ENCODE measurements around the gene PPP1R7.
"Not testable (repeated sequence)": the region's sequence is repeated elsewhere in the genome, so short reads cannot be mapped to it uniquely, and the experiment has no call there.

Gene PPP1R7

DNA sequence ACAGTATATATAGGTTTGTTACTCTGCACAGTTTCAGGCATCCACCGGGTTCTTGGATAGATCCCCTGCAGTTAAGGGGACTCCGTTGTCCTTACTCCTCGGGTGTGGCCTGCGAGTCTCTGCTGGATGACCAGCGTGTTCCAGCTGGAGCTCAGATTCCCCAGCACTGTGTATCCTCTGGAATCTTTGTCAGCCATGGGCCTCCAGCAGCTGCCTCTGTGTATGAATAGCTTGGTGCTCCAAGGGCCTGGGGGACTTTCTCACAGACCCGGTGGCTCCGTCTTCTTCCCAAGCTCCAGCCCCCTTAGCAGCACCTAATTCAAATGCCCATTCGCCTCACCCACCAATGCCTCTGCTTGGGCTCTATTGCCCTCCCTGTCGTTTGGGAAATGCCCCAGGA, 44.5 kb downstream of the PPP1R7 start:
- Mint-ChIP-seq H3K4me1 (ENCODE audit: low read depth) (no peaks in the 10 kb centered on the region), H3K9me3 (no peaks in the 10 kb centered on the region), H3K36me3 (ENCODE audit: low read depth) (no peaks in the 10 kb centered on the region), H3K27me3 (no peaks in the 10 kb centered on the region), H3K27ac (no peak overlapping the region), H3K4me3 (no peak overlapping the region)
- intact Hi-C loops (cut with micrococcal nuclease): no loop called here

DNA sequence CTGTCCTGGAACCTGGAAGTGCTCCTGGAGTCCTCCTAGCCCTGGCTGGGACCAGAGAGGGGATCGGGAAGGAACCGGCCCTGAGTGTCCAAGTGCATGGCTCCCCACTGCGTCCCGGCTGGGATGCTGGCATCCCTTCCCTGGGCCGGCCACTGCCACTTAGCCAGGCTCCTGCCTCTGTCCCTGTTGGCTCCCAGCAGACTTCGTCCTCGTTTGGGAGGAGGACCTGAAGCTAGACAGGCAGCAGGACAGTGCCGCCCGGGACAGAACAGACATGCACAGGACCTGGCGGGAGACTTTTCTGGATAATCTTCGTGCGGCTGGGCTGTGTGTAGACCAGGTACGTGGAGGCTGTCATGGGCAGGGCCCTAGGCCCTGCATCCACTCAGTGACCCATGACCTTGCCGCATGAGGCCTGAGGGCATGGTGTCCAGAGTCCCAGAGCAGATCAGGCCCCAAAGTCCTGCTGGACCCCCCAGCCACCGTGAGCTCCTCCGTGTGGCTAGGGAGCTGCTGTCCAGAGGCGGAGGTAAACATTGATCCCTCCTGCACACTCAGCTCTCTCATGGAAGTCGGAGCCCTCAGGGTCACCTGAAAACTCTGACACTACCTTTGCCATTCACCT, 45.4 kb downstream of the PPP1R7 start:
- H3K4me1 Mint-ChIP-seq (ENCODE audit: low read depth): no peaks in the 10 kb centered on the region
- H3K4me3 Mint-ChIP-seq: no peak overlapping the region
- intact Hi-C loops (cut with micrococcal nuclease): no loop called here
- H3K27ac Mint-ChIP-seq: no peak overlapping the region
- H3K36me3 Mint-ChIP-seq (ENCODE audit: low read depth): no peaks in the 10 kb centered on the region
- no peaks in the 10 kb centered on the region for H3K9me3 Mint-ChIP-seq
- H3K27me3 Mint-ChIP-seq: no peaks in the 10 kb centered on the region

GRCh38 chr2:241197246-241197645, 47.0 kb downstream of the PPP1R7 start:
- H3K27me3 Mint-ChIP-seq; H3K27ac Mint-ChIP-seq; H3K4me3 Mint-ChIP-seq; H3K4me1 Mint-ChIP-seq (ENCODE audit: low read depth); intact Hi-C loops (cut with micrococcal nuclease); H3K36me3 Mint-ChIP-seq (ENCODE audit: low read depth); H3K9me3 Mint-ChIP-seq: not testable (repeated sequence)

DNA sequence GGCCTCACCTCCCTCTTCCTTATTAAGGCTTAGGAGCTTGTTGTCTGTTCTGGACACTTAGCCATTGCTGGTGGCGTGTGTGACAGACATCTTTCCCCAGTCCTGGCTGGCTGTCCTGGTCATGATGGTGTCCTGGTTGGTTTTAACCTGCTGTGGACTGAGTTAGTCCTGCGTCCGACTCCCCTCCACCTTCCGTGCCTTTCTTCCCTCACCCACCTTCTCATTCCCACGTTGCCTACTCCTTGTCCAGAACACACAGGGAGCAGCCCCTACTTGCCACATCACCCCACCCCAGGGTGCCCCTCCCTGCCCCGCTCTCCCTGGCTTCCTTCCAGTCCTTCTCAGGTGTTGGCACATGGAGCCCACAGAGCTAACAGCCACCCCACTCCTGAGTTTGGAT, 47.7 kb downstream of the PPP1R7 start:
- H3K4me1 Mint-ChIP-seq (ENCODE audit: low read depth): peaks cover 7% of the 10 kb centered on the region
- no peak overlapping the region for H3K4me3 Mint-ChIP-seq
- H3K36me3 Mint-ChIP-seq (ENCODE audit: low read depth): no peaks in the 10 kb centered on the region
- H3K27ac Mint-ChIP-seq: no peak overlapping the region
- intact Hi-C loops (cut with micrococcal nuclease): no loop called here
- no peaks in the 10 kb centered on the region for H3K27me3 Mint-ChIP-seq
- H3K9me3 Mint-ChIP-seq: no peaks in the 10 kb centered on the region

- Mint-ChIP-seq H3K4me3 (no peak overlapping the region), H3K27ac (no peak overlapping the region), H3K27me3 (no peaks in the 10 kb centered on the region), H3K9me3 (no peaks in the 10 kb centered on the region), H3K4me1 (ENCODE audit: low read depth) (peaks cover 7% of the 10 kb centered on the region), H3K36me3 (ENCODE audit: low read depth) (no peaks in the 10 kb centered on the region)
- intact Hi-C loops (cut with micrococcal nuclease): no loop called here
These were observed 48.4 kb downstream of the PPP1R7 start for GRCh38 chr2:241198381-241199279.

GRCh38 chr2:241199286-241199685, 49.0 kb downstream of the PPP1R7 start:
- Mint-ChIP-seq H3K4me3 (no peak overlapping the region), H3K36me3 (ENCODE audit: low read depth) (no peaks in the 10 kb centered on the region), H3K27me3 (no peaks in the 10 kb centered on the region), H3K9me3 (no peaks in the 10 kb centered on the region), H3K27ac (no peak overlapping the region), H3K4me1 (ENCODE audit: low read depth) (peaks cover 7% of the 10 kb centered on the region)
- intact Hi-C loops (cut with micrococcal nuclease): no loop called here

- H3K4me1 Mint-ChIP-seq (ENCODE audit: low read depth): peaks cover 7% of the 10 kb centered on the region
- H3K4me3 Mint-ChIP-seq: no peak overlapping the region
- H3K36me3 Mint-ChIP-seq (ENCODE audit: low read depth): no peaks in the 10 kb centered on the region
- intact Hi-C loops (cut with micrococcal nuclease): no loop called here
- no peaks in the 10 kb centered on the region for H3K9me3 Mint-ChIP-seq
- H3K27me3 Mint-ChIP-seq: no peaks in the 10 kb centered on the region
- H3K27ac Mint-ChIP-seq: no peak overlapping the region
These were observed 49.9 kb downstream of the PPP1R7 start for GRCh38 chr2:241199897-241200821.

DNA sequence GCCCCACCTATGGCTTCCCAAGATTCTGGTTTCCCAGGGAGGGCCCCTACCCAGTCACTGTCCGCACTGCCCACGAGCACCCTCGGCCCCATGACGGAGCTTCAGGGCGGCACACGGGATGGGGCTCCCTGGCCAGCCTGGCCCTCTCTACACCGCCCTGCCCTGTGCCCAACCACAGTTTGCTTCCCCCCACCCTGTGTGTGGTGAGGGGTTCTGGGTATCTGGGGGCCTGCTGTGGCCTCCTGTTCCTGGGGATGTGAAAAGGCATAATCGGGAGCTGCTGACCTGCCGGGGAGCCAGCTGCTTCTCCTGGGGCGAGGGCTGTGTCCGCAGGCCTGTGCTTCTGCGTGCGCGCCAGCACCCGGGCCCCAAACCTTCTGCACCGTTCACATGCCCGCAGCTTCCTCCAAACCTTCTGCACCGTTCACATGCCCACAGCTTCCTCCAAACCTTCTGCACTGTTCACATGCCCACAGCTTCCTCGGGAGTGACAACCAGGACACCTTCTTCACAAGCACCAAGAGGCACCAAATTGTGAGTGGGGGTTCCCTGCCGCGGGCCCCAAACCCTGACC, 50.6 kb downstream of the PPP1R7 start:
- no peak overlapping the region for H3K27ac Mint-ChIP-seq
- H3K36me3 Mint-ChIP-seq (ENCODE audit: low read depth): no peaks in the 10 kb centered on the region
- no peaks in the 10 kb centered on the region for H3K9me3 Mint-ChIP-seq
- H3K27me3 Mint-ChIP-seq: no peaks in the 10 kb centered on the region
- intact Hi-C loops (cut with micrococcal nuclease): no loop called here
- no peak overlapping the region for H3K4me3 Mint-ChIP-seq
- peaks cover 7% of the 10 kb centered on the region for H3K4me1 Mint-ChIP-seq (ENCODE audit: low read depth)

- H3K9me3 Mint-ChIP-seq: no peaks in the 10 kb centered on the region
- intact Hi-C loops (cut with micrococcal nuclease): no loop called here
These were observed 51.4 kb downstream of the PPP1R7 start for GRCh38 chr2:241201445-241202267.

GRCh38 chr2:241202268-241202585, 52.0 kb downstream of the PPP1R7 start:
- Mint-ChIP-seq H3K27me3 (no peaks in the 10 kb centered on the region), H3K4me1 (ENCODE audit: low read depth) (peaks cover 7% of the 10 kb centered on the region), H3K36me3 (ENCODE audit: low read depth) (no peaks in the 10 kb centered on the region), H3K9me3 (no peaks in the 10 kb centered on the region), H3K27ac (no peak overlapping the region), H3K4me3 (no peak overlapping the region)
- intact Hi-C loops (cut with micrococcal nuclease): no loop called here

More at GRCh38 chr2:241201445-241202267, 51.4 kb downstream of the PPP1R7 start:
- Mint-ChIP-seq H3K4me3 (no peak overlapping the region), H3K27me3 (no peaks in the 10 kb centered on the region), H3K4me1 (ENCODE audit: low read depth) (peaks cover 7% of the 10 kb centered on the region), H3K27ac (no peak overlapping the region), H3K36me3 (ENCODE audit: low read depth) (no peaks in the 10 kb centered on the region)

- Mint-ChIP-seq H3K4me3 (no peak overlapping the region), H3K9me3 (no peaks in the 10 kb centered on the region), H3K27ac (no peak overlapping the region), H3K4me1 (ENCODE audit: low read depth) (peaks cover 7% of the 10 kb centered on the region), H3K27me3 (no peaks in the 10 kb centered on the region), H3K36me3 (ENCODE audit: low read depth) (no peaks in the 10 kb centered on the region)
- intact Hi-C loops (cut with micrococcal nuclease): no loop called here
These were observed 52.4 kb downstream of the PPP1R7 start for GRCh38 chr2:241202681-241203080.

- peaks cover 7% of the 10 kb centered on the region for H3K4me1 Mint-ChIP-seq (ENCODE audit: low read depth)
- H3K9me3 Mint-ChIP-seq: no peaks in the 10 kb centered on the region
- H3K4me3 Mint-ChIP-seq: no peak overlapping the region
- H3K36me3 Mint-ChIP-seq (ENCODE audit: low read depth): no peaks in the 10 kb centered on the region
- no peak overlapping the region for H3K27ac Mint-ChIP-seq
- intact Hi-C loops (cut with micrococcal nuclease): no loop called here
- H3K27me3 Mint-ChIP-seq: no peaks in the 10 kb centered on the region
These were observed 53.1 kb downstream of the PPP1R7 start for GRCh38 chr2:241203218-241204009.

DNA sequence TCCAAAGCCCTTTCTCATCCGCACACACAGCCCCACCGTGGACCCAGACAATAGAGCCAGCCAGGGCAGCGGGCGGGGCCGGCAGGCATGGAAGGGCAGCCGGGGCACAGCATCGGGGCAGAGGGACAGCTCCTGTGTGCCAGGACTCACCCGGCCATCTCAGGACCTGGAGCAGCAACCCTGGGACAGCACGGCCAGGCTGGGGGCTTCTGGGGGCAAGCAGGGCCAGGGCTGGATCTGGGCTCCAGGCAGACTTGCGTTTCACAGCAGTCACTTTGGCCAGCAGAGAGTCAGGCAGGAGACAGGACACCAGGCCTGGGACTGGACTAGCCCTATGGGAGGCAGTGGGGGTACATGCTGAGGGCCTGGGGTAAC, 53.7 kb downstream of the PPP1R7 start:
- no peaks in the 10 kb centered on the region for H3K9me3 Mint-ChIP-seq
- peaks cover 7% of the 10 kb centered on the region for H3K4me1 Mint-ChIP-seq (ENCODE audit: low read depth)
- H3K27ac Mint-ChIP-seq: no peak overlapping the region
- no peak overlapping the region for H3K4me3 Mint-ChIP-seq
- no peaks in the 10 kb centered on the region for H3K36me3 Mint-ChIP-seq (ENCODE audit: low read depth)
- no peaks in the 10 kb centered on the region for H3K27me3 Mint-ChIP-seq
- intact Hi-C loops (cut with micrococcal nuclease): no loop called here
